ENCODE results near the gene PRELP.

The PRELP gene

GRCh38 chr1:203506858-203507626, 31.4 kb downstream of the PRELP start:
- TF ChIP-seq CTCF (conservative IDR thresholded peaks at IDR 0.05) = no peak

DNA sequence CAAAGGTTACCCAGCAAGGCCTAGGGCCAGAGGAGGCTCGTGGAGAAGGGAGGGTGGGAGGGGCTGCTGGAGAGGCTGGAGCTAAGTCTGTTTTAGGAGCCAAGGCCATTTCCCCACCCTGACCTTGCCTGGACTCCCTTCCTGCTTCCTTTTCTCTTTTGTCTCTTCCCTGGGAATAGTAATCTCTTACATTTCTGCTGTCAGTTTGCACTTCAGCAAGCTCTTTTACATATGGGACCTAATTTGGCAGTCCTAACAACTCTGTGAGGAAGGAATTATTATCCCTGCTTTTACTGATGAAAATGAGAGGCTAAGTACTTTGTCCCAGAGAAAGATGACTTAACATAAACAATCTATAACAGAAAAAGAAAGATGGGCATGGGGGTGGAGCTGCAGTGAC, 32.2 kb downstream of the PRELP start:
- H3K27ac ChIP-seq = no peak overlapping the region
- TF ChIP-seq CTCF (conservative IDR thresholded peaks at IDR 0.05) = no peak

More at GRCh38 chr1:203506858-203507626, 31.4 kb downstream of the PRELP start:
- H3K27ac ChIP-seq = no peak overlapping the region

GRCh38 chr1:203508463-203509073, 33.0 kb downstream of the PRELP start:
- no peak overlapping the region for H3K27ac ChIP-seq
- no peak for TF ChIP-seq CTCF (conservative IDR thresholded peaks at IDR 0.05)

DNA sequence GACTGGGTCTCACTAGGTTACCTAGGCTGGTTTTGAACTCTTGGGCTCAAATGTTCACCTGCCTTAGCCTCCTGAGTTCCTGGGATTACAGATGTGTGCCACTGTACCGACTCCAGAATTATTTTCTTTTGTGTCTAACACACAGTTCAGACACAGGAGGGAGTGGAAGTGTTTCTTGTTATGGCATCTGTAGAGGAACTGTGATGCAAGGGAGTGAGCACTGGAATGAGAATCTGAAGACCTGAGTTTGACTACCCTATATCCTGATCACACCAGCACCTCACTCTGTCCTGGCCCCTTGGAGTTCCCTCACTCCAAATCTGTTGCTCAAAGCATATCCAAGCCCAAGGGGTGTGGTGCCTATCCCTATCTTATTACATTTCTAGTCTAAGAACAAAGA, 33.5 kb downstream of the PRELP start:
- H3K27ac ChIP-seq = no peak overlapping the region
- TF ChIP-seq CTCF (conservative IDR thresholded peaks at IDR 0.05) = no peak

DNA sequence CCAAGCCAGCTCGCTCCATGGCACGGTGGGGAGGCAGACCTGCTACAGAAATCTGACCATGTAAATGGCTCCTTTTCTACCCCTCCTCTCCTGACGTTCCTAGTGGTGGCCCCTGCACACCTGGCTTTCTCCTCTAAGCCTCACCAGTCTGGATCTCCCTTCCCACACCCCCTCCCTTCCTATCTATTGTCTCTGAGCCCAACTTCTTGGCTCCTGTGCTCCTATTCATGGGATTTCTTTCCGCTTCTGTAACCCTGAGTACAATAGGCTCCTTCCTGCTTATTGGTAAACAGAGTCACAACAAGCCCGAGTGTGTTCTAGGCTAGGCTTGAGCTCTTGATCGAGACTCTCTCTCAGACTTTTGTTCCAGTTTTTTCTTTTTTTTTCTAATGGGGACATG, 35.9 kb downstream of the PRELP start:
- H3K27ac ChIP-seq = no peak overlapping the region
- TF ChIP-seq CTCF (conservative IDR thresholded peaks at IDR 0.05) = no peak

- no peak overlapping the region for H3K27ac ChIP-seq
- no peak for TF ChIP-seq CTCF (conservative IDR thresholded peaks at IDR 0.05)
These were observed 36.3 kb downstream of the PRELP start for GRCh38 chr1:203511930-203512329.

DNA sequence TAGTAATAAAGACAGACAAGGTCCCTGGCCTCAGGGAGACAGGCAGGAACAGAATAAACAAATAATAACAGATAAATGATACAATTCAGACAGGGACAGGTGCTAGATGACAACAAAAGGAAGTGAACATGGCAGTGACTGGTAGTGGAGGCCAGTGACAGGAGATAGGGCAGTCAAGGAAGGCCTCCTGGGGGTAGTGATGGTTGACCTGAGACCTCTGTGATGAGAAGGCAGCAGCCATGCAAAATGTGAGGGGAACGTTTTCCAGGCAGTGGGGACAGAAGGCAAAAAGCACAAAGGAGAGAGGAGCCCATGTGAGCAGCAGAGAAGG, 36.9 kb downstream of the PRELP start:
- no peak overlapping the region for H3K27ac ChIP-seq
- no peak for TF ChIP-seq CTCF (conservative IDR thresholded peaks at IDR 0.05)
